Kidney (tissue), 14 donors: Measurements from ENCODE around the gene NT5DC4. TPM values are rescaled to one million over a fixed set of nuclear protein-coding genes. Genes with fewer than 3 reads are reported as not detected.

Experiments used
- DNase-seq, 5 donors: peaks; one replicate each; pipeline ENCODE4 v3.0.0-alpha.2; 2013 to 2020
- FAIRE-seq: peaks from 2 replicates; lab custom pipeline; 2012; peaks lifted over from hg19 to GRCh38; lab: Jason Lieb, UNC
- H3K27ac ChIP-seq, 2 donors: one replicate each; pipeline ENCODE4 v1.7.0; 2013; ENCODE audit warnings: low read depth in 2 of 2, low read length in 2 of 2, inconsistent platforms in 1 of 2
- H3K27me3 ChIP-seq: one replicate; pipeline ENCODE4 v1.7.1; 2013; ENCODE audit warnings: low read length, inconsistent platforms; ENCODE audit not compliant: control insufficient read depth, insufficient read depth
- H3K36me3 ChIP-seq, 3 donors: one replicate each; pipeline versions ENCODE4 v1.7.0 to v1.7.1; 2013; ENCODE audit warnings: low read length in 3 of 3, control low read depth in 1 of 3, inconsistent platforms in 1 of 3; ENCODE audit not compliant: insufficient read depth in 3 of 3, control insufficient read depth in 2 of 3
- H3K4me1 ChIP-seq, 3 donors: one replicate each; pipeline versions ENCODE4 v1.7.0 to v1.7.1; 2013; ENCODE audit warnings: low read length in 3 of 3, inconsistent platforms in 1 of 3, low read depth in 1 of 3; ENCODE audit not compliant: control insufficient read depth in 2 of 3, insufficient read depth in 2 of 3
- H3K4me3 ChIP-seq, 3 donors: one replicate each; pipeline versions ENCODE4 v1.7.0 to v1.8.1; 2013; ENCODE audit warnings: low read length in 3 of 3, control low read depth in 1 of 3, inconsistent platforms in 1 of 3
- H3K9ac ChIP-seq, 3 donors: one replicate each; pipeline versions ENCODE4 v1.7.0 to v1.7.1; 2013; ENCODE audit warnings: low read length in 3 of 3, control low read depth in 1 of 3, inconsistent platforms in 1 of 3
- H3K9me3 ChIP-seq, 3 donors: one replicate each; pipeline versions ENCODE4 v1.7.0 to v1.7.1; 2013; ENCODE audit warnings: low read length in 3 of 3, control low read depth in 1 of 3, inconsistent platforms in 1 of 3; ENCODE audit not compliant: control insufficient read depth in 2 of 3, insufficient read depth in 1 of 3
- intact Hi-C: fragments of 100-400 bp; cut with DNase I; formaldehyde crosslinking; loops from one replicate; pipeline ENCODE4 v1.11.1; 2022
- polyA plus RNA-seq: library from polyadenylated mRNA; stranded (reverse); fragments of 350-450 nt; fragmentation: Illumina TruSeq; extraction: RNeasy Lipid Tissue Mini Kit (QIAGEN cat#74804); gene quantifications from one replicate; pipeline ENCODE4 v1.2.3, GENCODE V29; 2014; ENCODE audit warnings: low read depth, low replicate concordance; ENCODE audit not compliant: insufficient read depth
- total RNA-seq: library from RNA; stranded (reverse); fragmentation: NEBNext Ultra II Directional; extraction: Animal tissue kit (Norgen Biotek cat#: 25700); gene quantifications from one replicate; pipeline ENCODE4 v1.2.1, GENCODE V29; 2021
- TF ChIP-seq, protein P1 (sequence below): IDR thresholded peaks from 3 replicates; pipeline ENCODE4 v1.5.1; 2012; ENCODE audit warnings: mild to moderate bottlenecking, moderate library complexity, borderline replicate concordance; ENCODE audit not compliant: insufficient read depth; ENCODE audit errors: extremely low read depth
- donor health status: control.
- donor health status: control.
- donor health status: control.
- donor health status: control.
- donor health status: control.
- donor health status: DM: yes; HTN: yes; CAD: no.
- donor health status: Normal renal cell carcinoma (clear cell type).

Gene NT5DC4
- total and polyA plus RNA-seq, 2 donors from 2014 or later = not detected

DNA sequence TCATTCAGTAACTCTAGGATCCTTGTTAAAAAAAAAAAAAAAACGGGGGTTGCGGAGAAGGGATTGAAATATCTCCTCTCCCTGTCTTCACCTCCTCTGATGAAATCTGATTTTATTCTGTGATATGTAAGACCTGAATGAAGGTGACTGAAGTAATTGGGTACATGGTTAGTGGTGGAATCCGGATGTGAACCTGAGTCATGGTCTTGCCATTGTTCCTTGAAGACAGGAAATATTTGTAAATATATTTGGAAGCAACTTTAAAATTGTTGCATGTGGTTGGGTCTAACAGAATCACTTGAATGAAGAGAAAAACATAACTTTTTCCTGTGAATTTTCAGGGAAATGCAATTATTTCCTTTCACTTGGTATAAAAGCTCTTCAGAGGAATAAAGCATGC, 66.5 kb downstream of the NT5DC4 start:
- H3K9me3 ChIP-seq = no peaks in the 10 kb centered on the region
- TF ChIP-seq, protein P1, sequence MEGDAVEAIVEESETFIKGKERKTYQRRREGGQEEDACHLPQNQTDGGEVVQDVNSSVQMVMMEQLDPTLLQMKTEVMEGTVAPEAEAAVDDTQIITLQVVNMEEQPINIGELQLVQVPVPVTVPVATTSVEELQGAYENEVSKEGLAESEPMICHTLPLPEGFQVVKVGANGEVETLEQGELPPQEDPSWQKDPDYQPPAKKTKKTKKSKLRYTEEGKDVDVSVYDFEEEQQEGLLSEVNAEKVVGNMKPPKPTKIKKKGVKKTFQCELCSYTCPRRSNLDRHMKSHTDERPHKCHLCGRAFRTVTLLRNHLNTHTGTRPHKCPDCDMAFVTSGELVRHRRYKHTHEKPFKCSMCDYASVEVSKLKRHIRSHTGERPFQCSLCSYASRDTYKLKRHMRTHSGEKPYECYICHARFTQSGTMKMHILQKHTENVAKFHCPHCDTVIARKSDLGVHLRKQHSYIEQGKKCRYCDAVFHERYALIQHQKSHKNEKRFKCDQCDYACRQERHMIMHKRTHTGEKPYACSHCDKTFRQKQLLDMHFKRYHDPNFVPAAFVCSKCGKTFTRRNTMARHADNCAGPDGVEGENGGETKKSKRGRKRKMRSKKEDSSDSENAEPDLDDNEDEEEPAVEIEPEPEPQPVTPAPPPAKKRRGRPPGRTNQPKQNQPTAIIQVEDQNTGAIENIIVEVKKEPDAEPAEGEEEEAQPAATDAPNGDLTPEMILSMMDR = no peak
- no peaks in the 10 kb centered on the region for H3K36me3 ChIP-seq
- intact Hi-C loops = no loop called here
- no peaks in the 10 kb centered on the region for H3K4me1 ChIP-seq
- H3K27me3 ChIP-seq = no peaks in the 10 kb centered on the region
- no peak overlapping the region for H3K9ac ChIP-seq
- no peak overlapping the region for H3K27ac ChIP-seq
- no peak for FAIRE-seq
- H3K4me3 ChIP-seq = no peak overlapping the region
- DNase-seq = no peak

DNA sequence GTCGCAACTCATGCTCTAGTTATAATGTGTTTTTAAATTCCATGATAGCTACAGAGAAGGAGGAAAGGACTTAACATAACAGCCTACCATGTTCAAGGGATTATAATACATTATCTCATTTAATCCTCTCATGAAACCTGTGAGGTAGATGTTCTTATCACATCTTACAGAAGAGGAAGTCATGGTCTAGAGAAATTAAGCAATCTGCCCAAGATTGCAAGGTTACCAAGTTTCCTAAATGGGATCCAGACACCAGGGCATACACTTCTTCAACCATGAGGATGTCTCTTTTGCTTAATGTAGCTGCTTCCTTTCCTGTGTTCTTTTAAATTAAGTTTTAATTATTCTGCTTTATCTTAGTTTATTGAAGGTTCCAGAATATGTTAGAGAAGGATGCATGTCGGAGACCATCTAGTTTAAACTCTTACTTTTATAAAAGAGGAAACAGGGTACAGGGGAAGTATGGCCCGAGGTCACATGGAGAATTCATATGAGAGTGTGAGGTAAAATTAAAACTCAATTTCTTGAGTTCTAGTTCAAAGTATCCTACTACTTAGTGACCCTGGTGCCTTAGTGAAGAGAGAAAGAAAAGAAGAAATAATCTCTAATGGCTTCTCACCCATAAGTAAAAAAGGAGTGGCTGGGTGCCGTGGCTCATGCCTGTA, 67.0 kb downstream of the NT5DC4 start:
- no peak overlapping the region for H3K9ac ChIP-seq

DNA sequence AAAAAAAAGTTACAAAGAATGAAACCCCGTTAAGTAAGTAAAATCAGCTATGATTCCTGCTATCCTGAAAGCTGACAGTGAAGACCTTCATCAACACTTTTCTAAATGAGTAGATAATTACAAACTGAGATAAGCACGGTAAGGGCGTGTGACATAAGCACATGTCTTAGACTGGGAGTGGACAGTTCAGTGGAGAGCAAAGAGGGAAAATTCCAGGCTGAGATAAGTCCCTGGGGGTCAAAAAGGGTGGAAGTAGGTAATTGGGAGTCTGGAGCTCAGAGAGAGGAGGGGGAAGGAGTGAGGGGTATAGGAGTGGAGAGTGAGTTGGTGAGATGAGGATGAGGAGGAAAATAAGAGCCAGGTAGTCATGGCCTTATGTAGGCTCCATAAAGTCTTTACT, 67.8 kb downstream of the NT5DC4 start:
- Histone ChIP-seq H3K9me3 (no peaks in the 10 kb centered on the region), H3K4me1 (no peaks in the 10 kb centered on the region), H3K4me3 (no peak overlapping the region), H3K9ac (no peak overlapping the region), H3K27me3 (no peaks in the 10 kb centered on the region), H3K27ac (no peak overlapping the region), H3K36me3 (no peaks in the 10 kb centered on the region)
- TF ChIP-seq, protein P1 = no peak
- intact Hi-C loops = no loop called here
- no peak for FAIRE-seq
- no peak for DNase-seq

More for the DNA sequence above, 67.0 kb downstream of the NT5DC4 start:
- intact Hi-C loops = no loop called here
- no peak for FAIRE-seq
- Histone ChIP-seq H3K27ac (no peak overlapping the region), H3K36me3 (no peaks in the 10 kb centered on the region), H3K4me1 (no peaks in the 10 kb centered on the region), H3K4me3 (no peak overlapping the region), H3K27me3 (no peaks in the 10 kb centered on the region), H3K9me3 (no peaks in the 10 kb centered on the region)
- TF ChIP-seq, protein P1 = no peak
- no peak for DNase-seq

Other genes with a start within 250 kb of the NT5DC4 start
- gene TTL, start 238.9 kb upstream of the NT5DC4 start, total RNA-seq = 23.5 TPM
- gene TTL, start 238.9 kb upstream of the NT5DC4 start, polyA plus RNA-seq = 11.1 TPM
- gene POLR1B, start 178.6 kb upstream of the NT5DC4 start, total RNA-seq = 24.4 TPM
- 6.0 TPM for gene POLR1B, start 178.6 kb upstream of the NT5DC4 start, polyA plus RNA-seq
- 39.6 TPM for gene CHCHD5, start 136.4 kb upstream of the NT5DC4 start, total RNA-seq
- 104 TPM for gene CHCHD5, start 136.4 kb upstream of the NT5DC4 start, polyA plus RNA-seq
- 46.2 TPM for gene SLC20A1, start 75.1 kb upstream of the NT5DC4 start, total RNA-seq
- 10.4 TPM for gene SLC20A1, start 75.1 kb upstream of the NT5DC4 start, polyA plus RNA-seq
- gene CKAP2L, start 43.6 kb downstream of the NT5DC4 start, total RNA-seq = 0.88 TPM
- gene CKAP2L, start 43.6 kb downstream of the NT5DC4 start, polyA plus RNA-seq = not detected
- 0.13 TPM for gene IL1A, start 63.5 kb downstream of the NT5DC4 start, total RNA-seq
- not detected for gene IL1A, start 63.5 kb downstream of the NT5DC4 start, polyA plus RNA-seq
- 2.9 TPM for gene IL1B, start 115.8 kb downstream of the NT5DC4 start, total RNA-seq
- 0.56 TPM for gene IL1B, start 115.8 kb downstream of the NT5DC4 start, polyA plus RNA-seq
- not detected for gene IL37, start 190.1 kb downstream of the NT5DC4 start, total RNA-seq
- gene IL37, start 190.1 kb downstream of the NT5DC4 start, polyA plus RNA-seq = not detected